Mucosa of stomach (tissue), 1 donor: ENCODE data around the gene NID1.

Experiments used
- H3K27me3 ChIP-seq: one replicate; pipeline ENCODE4 v1.7.0; 2013; ENCODE audit warnings: mild to moderate bottlenecking, low read length; ENCODE audit not compliant: control insufficient read depth, insufficient read depth
- H3K36me3 ChIP-seq: one replicate; pipeline ENCODE4 v1.7.0; 2013; ENCODE audit warnings: low read length; ENCODE audit not compliant: control insufficient read depth, insufficient read depth
- H3K4me1 ChIP-seq: one replicate; pipeline ENCODE4 v1.7.0; 2013; ENCODE audit warnings: mild to moderate bottlenecking, low read length; ENCODE audit not compliant: control insufficient read depth, insufficient read depth
- H3K4me3 ChIP-seq: one replicate; pipeline ENCODE4 v1.7.0; 2013; ENCODE audit warnings: low read length
- H3K9ac ChIP-seq: one replicate; pipeline ENCODE4 v1.7.0; 2013; ENCODE audit warnings: mild to moderate bottlenecking, low read length, moderate library complexity
- H3K9me3 ChIP-seq: one replicate; pipeline ENCODE4 v1.7.0; 2013; ENCODE audit warnings: mild to moderate bottlenecking, low read length, moderate library complexity; ENCODE audit not compliant: control insufficient read depth
- donor health status: Pancreatic carcinoma.

Gene NID1

GRCh38 chr1:236070753-236071152 lies 5.9 kb upstream of the NID1 start:
- no peak overlapping the region for H3K4me3 ChIP-seq
- H3K36me3 ChIP-seq: no peaks in the 10 kb centered on the region
- H3K9me3 ChIP-seq: no peaks in the 10 kb centered on the region
- H3K4me1 ChIP-seq: peaks cover 12% of the 10 kb centered on the region
- H3K27me3 ChIP-seq: peaks cover 15% of the 10 kb centered on the region
- no peak overlapping the region for H3K9ac ChIP-seq

- Histone ChIP-seq H3K4me3 (no peak overlapping the region), H3K36me3 (no peaks in the 10 kb centered on the region), H3K9ac (no peak overlapping the region), H3K9me3 (no peaks in the 10 kb centered on the region), H3K4me1 (peaks cover 18% of the 10 kb centered on the region), H3K27me3 (peaks cover 25% of the 10 kb centered on the region)
These were observed 4.9 kb upstream of the NID1 start for GRCh38 chr1:236069796-236070195.

- Histone ChIP-seq H3K9ac (no peak overlapping the region), H3K4me3 (no peak overlapping the region), H3K27me3 (peaks cover 38% of the 10 kb centered on the region), H3K9me3 (no peaks in the 10 kb centered on the region), H3K36me3 (no peaks in the 10 kb centered on the region), H3K4me1 (peaks cover 22% of the 10 kb centered on the region)
These were observed 3.1 kb upstream of the NID1 start for GRCh38 chr1:236067854-236068454.

GRCh38 chr1:236066828-236067386 lies 2.0 kb upstream of the NID1 start:
- Histone ChIP-seq H3K4me1 (peaks cover 22% of the 10 kb centered on the region), H3K9me3 (no peaks in the 10 kb centered on the region), H3K36me3 (no peaks in the 10 kb centered on the region), H3K9ac (peak overlapping the region; percentile 8), H3K27me3 (peaks cover 38% of the 10 kb centered on the region), H3K4me3 (no peak overlapping the region)

GRCh38 chr1:236066054-236066453 lies 1.2 kb upstream of the NID1 start:
- no peak overlapping the region for H3K4me3 ChIP-seq
- peaks cover 22% of the 10 kb centered on the region for H3K4me1 ChIP-seq
- H3K36me3 ChIP-seq: no peaks in the 10 kb centered on the region
- no peak overlapping the region for H3K9ac ChIP-seq
- peaks cover 38% of the 10 kb centered on the region for H3K27me3 ChIP-seq
- H3K9me3 ChIP-seq: no peaks in the 10 kb centered on the region

GRCh38 chr1:236065509-236066005 lies 667 bp upstream of the NID1 start:
- Histone ChIP-seq H3K27me3 (peaks cover 38% of the 10 kb centered on the region), H3K4me3 (peak overlapping the region; percentile 46), H3K9ac (peak overlapping the region; percentile 69), H3K36me3 (no peaks in the 10 kb centered on the region), H3K9me3 (no peaks in the 10 kb centered on the region), H3K4me1 (peaks cover 22% of the 10 kb centered on the region)

- no peaks in the 10 kb centered on the region for H3K36me3 ChIP-seq
- H3K27me3 ChIP-seq: peaks cover 38% of the 10 kb centered on the region
- H3K4me1 ChIP-seq: peaks cover 22% of the 10 kb centered on the region
- H3K9me3 ChIP-seq: no peaks in the 10 kb centered on the region
- H3K9ac ChIP-seq: peak overlapping the region; percentile 79
- peak overlapping the region; percentile 36 for H3K4me3 ChIP-seq
These were observed 794 bp downstream of the NID1 start for GRCh38 chr1:236063919-236064673.

- no peaks in the 10 kb centered on the region for H3K9me3 ChIP-seq
- H3K36me3 ChIP-seq: no peaks in the 10 kb centered on the region
- peaks cover 38% of the 10 kb centered on the region for H3K27me3 ChIP-seq
- H3K9ac ChIP-seq: peak overlapping the region; percentile 79
- peak overlapping the region; percentile 36 for H3K4me3 ChIP-seq
- H3K4me1 ChIP-seq: peaks cover 22% of the 10 kb centered on the region
These were observed 1.4 kb downstream of the NID1 start for GRCh38 chr1:236063551-236063918.

GRCh38 chr1:236060286-236060685 lies 4.6 kb downstream of the NID1 start:
- Histone ChIP-seq H3K27me3 (peaks cover 18% of the 10 kb centered on the region), H3K4me3 (no peak overlapping the region), H3K9me3 (no peaks in the 10 kb centered on the region), H3K4me1 (peaks cover 8% of the 10 kb centered on the region), H3K9ac (no peak overlapping the region), H3K36me3 (no peaks in the 10 kb centered on the region)

- Histone ChIP-seq H3K9me3 (no peaks in the 10 kb centered on the region), H3K4me3 (no peak overlapping the region), H3K4me1 (no peaks in the 10 kb centered on the region), H3K9ac (no peak overlapping the region), H3K36me3 (no peaks in the 10 kb centered on the region), H3K27me3 (peaks cover 5% of the 10 kb centered on the region)
These were observed 5.9 kb downstream of the NID1 start for GRCh38 chr1:236059011-236059410.

- no peaks in the 10 kb centered on the region for H3K4me1 ChIP-seq
- no peak overlapping the region for H3K9ac ChIP-seq
- no peaks in the 10 kb centered on the region for H3K9me3 ChIP-seq
- no peaks in the 10 kb centered on the region for H3K36me3 ChIP-seq
- no peaks in the 10 kb centered on the region for H3K27me3 ChIP-seq
- H3K4me3 ChIP-seq: no peak overlapping the region
These were observed 6.6 kb downstream of the NID1 start for GRCh38 chr1:236058141-236058934.

GRCh38 chr1:236057546-236057945 lies 7.3 kb downstream of the NID1 start:
- Histone ChIP-seq H3K9ac (no peak overlapping the region), H3K9me3 (no peaks in the 10 kb centered on the region), H3K27me3 (no peaks in the 10 kb centered on the region), H3K36me3 (no peaks in the 10 kb centered on the region), H3K4me3 (no peak overlapping the region), H3K4me1 (no peaks in the 10 kb centered on the region)
